22Rv1 (cell line): ENCODE data around the gene ANO10.

Experiments
- H3K27ac ChIP-seq: fragments of 450-650 bp; 2 replicates; pipeline ENCODE4 v1.5.1; 2017
- ZFX ChIP-seq: fragments of 450-650 bp; IDR thresholded peaks from 2 replicates; pipeline ENCODE4 v1.6.1; 2017; ENCODE audit warnings: antibody characterized with exemption, borderline replicate concordance
- TF ChIP-seq, protein P1 (sequence below): fragments of 450-650 bp; IDR thresholded peaks from 2 replicates; pipeline ENCODE4 v1.5.1; 2017; ENCODE audit warnings: mild to moderate bottlenecking

ANO10 gene

DNA sequence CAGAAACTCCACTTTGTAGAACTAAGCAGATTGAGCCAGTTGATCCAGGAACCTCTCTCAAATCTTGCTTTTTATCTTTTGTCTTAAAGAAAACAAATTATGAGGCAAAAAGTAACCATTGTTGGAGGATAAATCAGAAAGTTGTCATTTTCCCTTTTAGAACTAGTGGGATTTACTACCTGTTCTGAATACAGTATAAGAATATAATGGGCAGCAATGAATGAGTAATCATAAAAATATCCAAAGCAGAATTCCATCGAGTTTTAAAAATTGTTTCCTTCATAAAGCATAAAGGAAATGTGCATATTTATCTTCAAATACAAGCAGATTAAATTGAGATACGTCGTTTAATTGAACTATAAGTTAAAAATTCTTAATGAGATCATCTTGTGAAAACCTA is 15.9 kb upstream of the ANO10 start:
- H3K27ac ChIP-seq, result no peak overlapping the region
- no peak for TF ChIP-seq ZFX
- TF ChIP-seq, protein P1, sequence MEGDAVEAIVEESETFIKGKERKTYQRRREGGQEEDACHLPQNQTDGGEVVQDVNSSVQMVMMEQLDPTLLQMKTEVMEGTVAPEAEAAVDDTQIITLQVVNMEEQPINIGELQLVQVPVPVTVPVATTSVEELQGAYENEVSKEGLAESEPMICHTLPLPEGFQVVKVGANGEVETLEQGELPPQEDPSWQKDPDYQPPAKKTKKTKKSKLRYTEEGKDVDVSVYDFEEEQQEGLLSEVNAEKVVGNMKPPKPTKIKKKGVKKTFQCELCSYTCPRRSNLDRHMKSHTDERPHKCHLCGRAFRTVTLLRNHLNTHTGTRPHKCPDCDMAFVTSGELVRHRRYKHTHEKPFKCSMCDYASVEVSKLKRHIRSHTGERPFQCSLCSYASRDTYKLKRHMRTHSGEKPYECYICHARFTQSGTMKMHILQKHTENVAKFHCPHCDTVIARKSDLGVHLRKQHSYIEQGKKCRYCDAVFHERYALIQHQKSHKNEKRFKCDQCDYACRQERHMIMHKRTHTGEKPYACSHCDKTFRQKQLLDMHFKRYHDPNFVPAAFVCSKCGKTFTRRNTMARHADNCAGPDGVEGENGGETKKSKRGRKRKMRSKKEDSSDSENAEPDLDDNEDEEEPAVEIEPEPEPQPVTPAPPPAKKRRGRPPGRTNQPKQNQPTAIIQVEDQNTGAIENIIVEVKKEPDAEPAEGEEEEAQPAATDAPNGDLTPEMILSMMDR, result no peak

DNA sequence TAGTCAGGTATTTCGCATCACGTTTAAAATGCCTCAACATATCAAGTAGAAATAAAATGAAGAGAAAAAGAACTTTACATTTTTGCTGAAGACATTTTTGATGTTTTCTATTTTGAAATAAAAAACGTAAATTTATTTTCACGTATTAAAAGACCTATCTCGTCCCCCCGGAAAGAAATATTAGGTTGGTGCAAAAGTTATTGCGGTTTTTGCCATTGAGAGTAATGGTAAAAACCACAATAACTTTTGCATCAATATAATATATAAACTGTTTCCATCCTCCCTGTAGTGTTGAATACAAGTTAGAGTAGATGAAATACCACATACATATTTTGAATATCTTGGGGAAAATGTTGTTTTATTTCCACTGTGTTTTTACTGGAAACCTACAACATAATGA is 11.2 kb upstream of the ANO10 start:
- no peak for TF ChIP-seq ZFX
- TF ChIP-seq, protein P1, result no peak
- H3K27ac ChIP-seq, result no peak overlapping the region

DNA sequence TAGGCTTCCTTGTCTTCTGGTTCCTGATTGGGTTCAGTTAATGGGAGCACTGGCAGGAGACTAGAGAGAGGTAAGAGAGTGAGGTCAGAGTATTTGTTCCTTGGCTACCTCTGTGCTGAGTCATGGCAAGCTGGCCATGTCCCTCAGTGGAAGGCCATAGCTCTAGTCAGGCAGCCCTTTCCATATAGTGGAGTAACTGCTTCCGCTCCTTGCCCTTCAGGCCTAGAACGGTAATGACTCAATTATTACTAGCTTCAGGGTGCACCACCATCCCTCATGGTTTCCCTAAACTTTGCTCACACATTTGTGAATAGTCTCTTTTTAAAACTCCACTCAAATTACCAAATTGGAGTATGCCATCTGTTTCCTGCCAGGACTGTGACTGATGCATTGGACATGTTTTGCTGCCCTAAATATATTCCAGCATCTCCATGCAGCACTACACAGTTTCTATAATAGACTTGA is 10.5 kb upstream of the ANO10 start:
- H3K27ac ChIP-seq, result no peak overlapping the region

DNA sequence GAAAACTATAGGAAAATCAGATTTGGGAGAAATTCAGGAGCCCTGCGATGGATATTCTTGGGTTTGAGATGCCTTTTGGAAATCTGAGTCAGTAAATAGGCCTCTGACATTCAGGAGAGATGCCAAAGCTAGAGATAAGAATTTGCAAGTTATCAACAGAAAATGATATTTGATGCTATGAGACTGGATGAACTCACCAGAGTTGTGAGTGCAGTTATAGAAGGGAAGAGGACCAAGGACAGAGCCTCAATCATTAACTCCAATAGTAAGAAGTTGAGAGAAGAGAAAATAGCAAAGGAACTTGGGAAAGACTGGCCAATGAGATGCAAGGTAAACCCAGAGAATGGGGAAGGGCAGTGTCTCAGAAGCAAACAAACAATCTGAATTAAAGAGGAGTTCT is 7.9 kb upstream of the ANO10 start:
- H3K27ac ChIP-seq, result no peak overlapping the region
- TF ChIP-seq ZFX, result no peak

More for the DNA sequence above, 10.5 kb upstream of the ANO10 start:
- TF ChIP-seq, protein P1, result no peak
- TF ChIP-seq ZFX, result no peak

DNA sequence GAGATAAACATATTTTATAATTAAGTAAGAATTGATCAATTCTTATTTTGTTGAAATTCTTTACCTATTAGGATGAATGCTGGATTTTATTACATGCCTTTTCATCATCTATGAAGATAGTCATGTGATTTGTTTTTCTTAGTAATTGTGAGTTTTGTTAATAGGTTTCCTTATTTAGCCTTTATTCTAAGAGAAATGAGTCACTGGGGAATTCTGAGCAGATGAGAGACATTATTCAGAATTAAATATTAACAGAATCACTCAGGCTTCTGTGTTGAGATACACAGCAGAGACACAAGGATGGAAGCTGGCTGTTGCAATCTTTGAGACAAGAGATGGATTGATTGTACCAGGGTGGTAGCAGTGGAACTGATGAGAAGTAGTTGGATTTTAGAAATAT is 7.4 kb upstream of the ANO10 start:
- no peak for TF ChIP-seq ZFX
- TF ChIP-seq, protein P1, result no peak
- H3K27ac ChIP-seq, result no peak overlapping the region

DNA sequence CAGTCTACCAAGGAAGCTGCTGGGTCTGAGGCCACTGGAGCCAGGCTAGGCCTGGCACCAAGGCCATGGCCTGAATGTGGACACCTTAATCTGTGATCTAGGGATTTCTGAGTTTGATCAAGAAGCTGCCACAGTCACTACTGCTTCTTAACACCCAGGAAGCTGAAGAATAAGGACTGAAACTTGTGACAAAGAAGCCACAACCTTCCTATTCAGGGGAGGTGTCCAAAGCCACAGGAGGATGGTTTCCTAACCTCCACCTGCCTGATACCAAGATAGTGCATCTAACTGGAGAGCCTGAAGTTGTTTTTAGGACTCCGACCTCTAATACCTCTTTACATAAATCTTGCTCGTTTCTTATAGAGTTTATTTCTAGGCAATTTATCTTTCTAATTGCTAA is 5.5 kb upstream of the ANO10 start:
- TF ChIP-seq, protein P1, result no peak
- TF ChIP-seq ZFX, result no peak
- H3K27ac ChIP-seq, result no peak overlapping the region

DNA sequence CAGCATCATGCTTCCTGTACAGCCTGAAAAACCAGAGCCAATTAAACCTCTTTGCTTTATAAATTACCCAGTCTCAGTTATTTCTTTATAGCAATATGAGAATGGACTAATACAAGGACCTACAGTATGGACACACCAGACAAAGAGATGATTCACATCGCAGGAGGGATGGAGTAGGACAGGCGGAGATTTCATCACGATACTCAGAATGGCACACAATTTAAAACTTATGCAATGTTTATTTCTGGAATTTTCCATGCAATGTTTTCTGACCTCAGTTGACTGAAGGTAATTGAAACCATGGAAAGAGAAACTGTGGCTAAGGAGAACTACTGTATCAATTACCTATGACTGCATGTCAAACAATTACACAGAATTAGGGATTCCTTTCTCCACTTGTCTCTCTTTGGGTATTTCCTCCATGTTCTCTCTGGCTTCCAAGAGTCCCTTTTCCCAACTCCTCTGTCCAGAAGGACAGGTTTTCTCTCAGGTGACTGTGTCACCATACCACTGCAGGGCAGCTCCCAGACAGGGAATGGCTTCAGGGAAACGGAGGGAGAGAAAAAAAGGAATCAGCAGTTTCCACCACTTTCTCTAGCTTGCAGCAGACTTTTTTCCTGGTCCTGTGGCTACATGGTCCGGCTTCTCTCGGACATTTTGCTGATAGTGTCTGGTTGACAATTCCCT is 3.0 kb upstream of the ANO10 start:
- TF ChIP-seq, protein P1, result no peak
- TF ChIP-seq ZFX, result no peak
- no peak overlapping the region for H3K27ac ChIP-seq
